ENCODE results near the gene RERGL.
"Not testable (repeated sequence)": the region's sequence is repeated elsewhere in the genome, so short reads cannot be mapped to it uniquely, and the experiment has no call there.

RERGL gene

GRCh38 chr12:18090093-18090492, at the start of gene RERGL:
Gene RERGL, minus strand, starts transcription at chr12:18090193. Its CDS starts 53 bp downstream, at chr12:18090140.
- DNase-seq = no peak

GRCh38 chr12:18139254-18139653, 49.3 kb upstream of the RERGL start:
- no peak for DNase-seq

GRCh38 chr12:18135509-18135908, 45.5 kb upstream of the RERGL start:
- DNase-seq = no peak

- no peak for DNase-seq
These were observed 45.1 kb upstream of the RERGL start for GRCh38 chr12:18135086-18135485.

GRCh38 chr12:18130851-18131250, 40.9 kb upstream of the RERGL start:
- DNase-seq = no peak

- DNase-seq = no peak
These were observed 33.7 kb upstream of the RERGL start for GRCh38 chr12:18123707-18124106.

GRCh38 chr12:18120899-18121298, 30.9 kb upstream of the RERGL start:
- no peak for DNase-seq

- DNase-seq = no peak
These were observed 18.6 kb upstream of the RERGL start for GRCh38 chr12:18108611-18109010.

- no peak for DNase-seq
These were observed 13.6 kb upstream of the RERGL start for GRCh38 chr12:18103624-18104023.

- DNase-seq = no peak
These were observed 11.1 kb upstream of the RERGL start for GRCh38 chr12:18101043-18101442.

- DNase-seq = no peak
These were observed 5.9 kb downstream of the RERGL start for GRCh38 chr12:18084080-18084479.

GRCh38 chr12:18079541-18080246, 10.3 kb downstream of the RERGL start:
- DNase-seq = no peak

GRCh38 chr12:18074001-18074400, 16.0 kb downstream of the RERGL start:
- no peak for DNase-seq

- no peak for DNase-seq
These were observed 17.3 kb downstream of the RERGL start for GRCh38 chr12:18072723-18073122.

- no peak for DNase-seq
These were observed 18.7 kb downstream of the RERGL start for GRCh38 chr12:18071336-18071735.

GRCh38 chr12:18068355-18068754, 21.6 kb downstream of the RERGL start:
- DNase-seq = no peak

GRCh38 chr12:18066666-18067065, 23.3 kb downstream of the RERGL start:
- DNase-seq = no peak

GRCh38 chr12:18062867-18063266, 27.1 kb downstream of the RERGL start:
- DNase-seq = not testable (repeated sequence)

GRCh38 chr12:18057051-18057450, 32.9 kb downstream of the RERGL start:
- no peak for DNase-seq

- DNase-seq = no peak
These were observed 34.9 kb downstream of the RERGL start for GRCh38 chr12:18054925-18055619.

GRCh38 chr12:18045446-18045992, 44.5 kb downstream of the RERGL start:
- DNase-seq = no peak

GRCh38 chr12:18040060-18040742, 49.8 kb downstream of the RERGL start:
- DNase-seq = not testable (repeated sequence)

Data from hematopoietic multipotent progenitor cell treated with erythropoietin and hydrocortisone succinate and interleukin-3 and kit ligand, for 6 days (in vitro differentiated cells).